Subcutaneous preadipocyte (primary cell): Measurements from ENCODE around the gene PILRA. TPM values are rescaled to one million over a fixed set of nuclear protein-coding genes. Genes with fewer than 3 reads are reported as not detected.

Experiments
- small RNA-seq: library from RNA; depleted of rRNA; stranded (forward); fragments of <200 nt; gene quantifications from one replicate; pipeline ENCODE3, GENCODE V24; 2012
- total RNA-seq: library from RNA; depleted of rRNA; stranded (reverse); fragments of >200 nt; gene quantifications from 2 replicates; pipeline ENCODE4 v1.2.3, GENCODE V29; 2012

The PILRA gene
- total RNA-seq = under 0.01 and 0.39 TPM in 2 replicates

GRCh38 chr7:100373261-100373831 is at the start of gene PILRA:
TSS of gene PILRA (plus strand) at chr7:100373487. CDS start at chr7:100373657, 170 bp downstream.

DNA sequence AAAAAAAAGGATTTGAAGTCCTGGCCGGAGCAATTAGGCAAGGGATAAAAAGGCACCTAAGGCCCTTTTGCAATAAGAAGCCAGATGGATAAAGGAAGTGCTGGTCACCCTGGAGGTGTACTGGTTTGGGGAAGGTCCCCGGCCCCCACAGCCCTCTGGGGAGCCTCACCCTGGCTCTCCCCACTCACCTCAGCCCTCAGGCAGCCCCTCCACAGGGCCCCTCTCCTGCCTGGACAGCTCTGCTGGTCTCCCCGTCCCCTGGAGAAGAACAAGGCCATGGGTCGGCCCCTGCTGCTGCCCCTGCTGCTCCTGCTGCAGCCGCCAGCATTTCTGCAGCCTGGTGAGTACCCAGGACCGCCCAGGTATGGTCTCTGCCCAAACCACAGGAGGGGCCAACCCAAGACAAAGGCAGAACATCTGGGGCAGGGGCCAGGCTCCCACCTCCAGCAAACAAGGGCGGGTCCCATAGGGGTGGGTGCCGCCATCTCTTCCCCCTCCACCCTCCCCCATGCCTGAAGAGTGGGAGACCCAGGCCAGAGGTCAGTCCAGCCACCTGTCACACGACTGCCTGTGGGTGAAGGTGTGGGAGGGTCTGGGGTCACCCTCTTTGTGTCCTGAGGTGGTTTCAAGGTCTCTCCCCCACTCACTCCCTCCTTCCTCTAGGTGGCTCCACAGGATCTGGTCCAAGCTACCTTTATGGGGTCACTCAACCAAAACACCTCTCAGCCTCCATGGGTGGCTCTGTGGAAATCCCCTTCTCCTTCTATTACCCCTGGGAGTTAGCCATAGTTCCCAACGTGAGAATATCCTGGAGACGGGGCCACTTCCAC is 15.0 kb upstream of the PILRA start, which contains the start of gene PILRB:
PILRB (plus strand) TSS at position 91 of the 830 bp plus-strand sequence; CDS start at position 277, 186 bp downstream.

DNA sequence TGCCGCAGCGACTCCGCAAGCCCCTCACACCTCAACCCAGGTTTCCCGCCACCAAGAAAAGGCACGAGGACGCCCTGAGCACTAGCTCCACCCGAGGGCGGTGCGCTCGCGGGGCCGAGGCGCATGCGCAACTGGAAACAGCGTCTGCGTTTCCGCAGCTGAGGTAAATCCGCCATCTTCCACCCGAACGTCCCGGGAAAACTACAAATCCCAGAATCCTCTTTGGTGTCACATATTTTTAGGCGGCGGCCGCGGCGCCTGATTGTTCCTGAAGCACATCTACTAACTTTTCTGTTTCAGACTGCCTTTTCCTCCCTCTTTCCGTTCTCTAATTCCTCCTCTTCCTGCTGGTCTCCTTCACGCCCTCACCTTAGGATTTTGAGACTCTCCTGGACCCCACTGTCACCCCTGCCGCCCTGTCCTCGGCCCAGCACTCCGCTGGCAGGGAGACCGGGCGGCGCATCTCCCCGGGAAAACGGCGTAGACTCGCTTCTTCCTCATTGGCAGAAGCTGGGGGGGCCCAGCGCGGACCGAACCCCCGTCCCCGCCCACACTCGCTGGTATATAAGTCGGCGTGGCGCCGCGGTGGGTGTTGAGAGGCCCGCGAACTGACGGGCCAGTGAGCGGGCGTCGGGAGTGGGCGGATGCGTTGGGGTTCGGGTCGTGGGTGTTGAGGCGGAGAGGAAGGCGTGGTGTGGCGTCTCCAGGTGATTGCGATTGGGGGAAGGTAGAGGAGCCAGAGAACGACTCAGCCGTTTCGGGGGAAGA is 55.1 kb downstream of the PILRA start, which contains the start of gene ZCWPW1:
ZCWPW1 (minus strand) TSS at position 505 of the 768 bp plus-strand sequence. CDS start 8,054 bp downstream, outside the sequence.

GRCh38 chr7:100429637-100430492 is 56.6 kb downstream of the PILRA start, which contains the start of gene MEPCE:
TSS of gene MEPCE (plus strand) at chr7:100429831. CDS start at chr7:100430019, 188 bp downstream.

Small RNA genes lying within 50 kb of the gene (small RNA-seq; reads per million reads assigned to genes)
- not detected for gene RF00019

Other genes with a start within 250 kb of the PILRA start
- 0.73 and 1.6 TPM in 2 replicates for gene MBLAC1, start 246.5 kb upstream of the PILRA start, total RNA-seq
- 59.4 and 82.3 TPM in 2 replicates for gene LAMTOR4, start 224.6 kb upstream of the PILRA start, total RNA-seq
- 7.3 and 10.0 TPM in 2 replicates for gene TRAPPC14, start 214.8 kb upstream of the PILRA start, total RNA-seq
- 1.8 and 3.7 TPM in 2 replicates for gene GAL3ST4, start 204.9 kb upstream of the PILRA start, total RNA-seq
- 0.73 and 2.3 TPM in 2 replicates for gene GPC2, start 196.1 kb upstream of the PILRA start, total RNA-seq
- gene STAG3, start 195.6 kb upstream of the PILRA start, total RNA-seq = 0.73 and 1.6 TPM in 2 replicates
- gene PVRIG, start 153.5 kb upstream of the PILRA start, total RNA-seq = not detected in 2 replicates
- gene SPDYE3, start 65.8 kb upstream of the PILRA start, total RNA-seq = not detected in 2 replicates
- 7.7 and 11.5 TPM in 2 replicates for gene PILRB, start 15.4 kb upstream of the PILRA start, total RNA-seq
- 0.59 and 1.5 TPM in 2 replicates for gene ZCWPW1, start 55.2 kb downstream of the PILRA start, total RNA-seq
- 36.4 and 56.1 TPM in 2 replicates for gene MEPCE, start 56.3 kb downstream of the PILRA start, total RNA-seq
- gene PPP1R35, start 63.0 kb downstream of the PILRA start, total RNA-seq = 10.7 and 19.2 TPM in 2 replicates
- gene SPACDR, start 90.8 kb downstream of the PILRA start, total RNA-seq = 0.37 and 0.78 TPM in 2 replicates
- 27.9 and 45.0 TPM in 2 replicates for gene TSC22D4, start 105.7 kb downstream of the PILRA start, total RNA-seq
- gene NYAP1, start 110.4 kb downstream of the PILRA start, total RNA-seq = 1.5 and 2.0 TPM in 2 replicates
- gene AGFG2, start 165.7 kb downstream of the PILRA start, total RNA-seq = 8.8 and 19.4 TPM in 2 replicates
- gene SAP25, start 200.4 kb downstream of the PILRA start, total RNA-seq = 0.20 TPM in 1 of 2 replicates, not detected in the other
- 8.5 and 11.9 TPM in 2 replicates for gene LRCH4, start 212.6 kb downstream of the PILRA start, total RNA-seq
- gene FBXO24, start 212.8 kb downstream of the PILRA start, total RNA-seq = 0.37 and 0.59 TPM in 2 replicates
- 145 and 178 TPM in 2 replicates for gene PCOLCE, start 228.9 kb downstream of the PILRA start, total RNA-seq
- gene MOSPD3, start 239.1 kb downstream of the PILRA start, total RNA-seq = 6.3 and 7.0 TPM in 2 replicates